WTC11 (cell line): ENCODE results near the gene OR2G2. TPM values are rescaled to one million over a fixed set of nuclear protein-coding genes. Genes with fewer than 3 reads are reported as not detected.

Experiments used
- ATAC-seq: fragments of 200-7000 bp; cut with Tn5 transposase; 2 replicates; pipeline ENCODE4 v1.10.0; 2021; ENCODE audit warnings: mild to moderate bottlenecking, moderate library complexity
- CTCF ChIA-PET: fragments of 300-600 bp; sonication (Branson Sonifier 250); formaldehyde crosslinking; loops from one replicate; lab custom pipeline; 2021; ENCODE audit warnings: antibody characterized with exemption; lab: Charles Lee
- POLR2A ChIA-PET: fragments of 350-600 bp; sonication (Branson Sonifier 250); formaldehyde crosslinking; loops from one replicate; lab custom pipeline; 2021; ENCODE audit warnings: antibody characterized with exemption; lab: Charles Lee
- DNase-seq: peaks from one replicate; pipeline ENCODE4 v3.0.0; 2021; ENCODE audit warnings: low spot score
- H3K27ac Mint-ChIP-seq: 2 replicates; pipeline ENCODE4 v1.8.0; 2021; ENCODE audit warnings: mixed read lengths
- H3K27me3 Mint-ChIP-seq: 2 replicates; pipeline ENCODE4 v1.8.0; 2021; ENCODE audit warnings: low read depth, mild to moderate bottlenecking, moderate library complexity, mixed read lengths
- H3K36me3 Mint-ChIP-seq: 2 replicates; pipeline ENCODE4 v1.8.0; 2021; ENCODE audit warnings: mixed read lengths
- H3K4me1 Mint-ChIP-seq: 2 replicates; pipeline ENCODE4 v1.8.0; 2022; ENCODE audit warnings: mixed read lengths
- H3K4me3 Mint-ChIP-seq: 2 replicates; pipeline ENCODE4 v1.8.0; 2021; ENCODE audit warnings: mild to moderate bottlenecking, moderate library complexity, mixed read lengths
- H3K9me3 Mint-ChIP-seq: 2 replicates; pipeline ENCODE4 v1.8.0; 2021; ENCODE audit warnings: mixed read lengths
- AR ChIP-seq: fragments of 250-450 bp; sonication (Bioruptor Pico); IDR thresholded peaks from 2 replicates; pipeline ENCODE4 v1.9.0; 2021; ENCODE audit warnings: mild to moderate bottlenecking
- ATF1 ChIP-seq: sonication (generic); formaldehyde crosslinking; IDR thresholded peaks from 2 replicates; pipeline ENCODE4 v1.8.1; 2023; ENCODE audit warnings: mild to moderate bottlenecking, moderate library complexity, missing genetic modification reagents
- ATF2 ChIP-seq: sonication (generic); formaldehyde crosslinking; IDR thresholded peaks from 2 replicates; pipeline ENCODE4 v1.8.1; 2022; ENCODE audit warnings: low read depth, missing genetic modification reagents, borderline replicate concordance
- CTCF ChIP-seq: fragments of 200-600 bp; IDR thresholded peaks from 2 replicates; pipeline ENCODE4 v1.8.0; 2022; ENCODE audit warnings: antibody characterized with exemption
- E2F1 ChIP-seq: sonication (generic); formaldehyde crosslinking; IDR thresholded peaks from 2 replicates; pipeline ENCODE4 v1.8.0; 2022; ENCODE audit warnings: mild to moderate bottlenecking, missing genetic modification reagents
- JUN ChIP-seq: sonication (generic); formaldehyde crosslinking; IDR thresholded peaks from 2 replicates; pipeline ENCODE4 v1.8.0; 2023; ENCODE audit warnings: mild to moderate bottlenecking, missing genetic modification reagents
- KAT7 ChIP-seq: sonication (generic); formaldehyde crosslinking; IDR thresholded peaks from 2 replicates; pipeline ENCODE4 v1.8.1; 2023; ENCODE audit warnings: missing genetic modification reagents, mild to moderate bottlenecking, borderline replicate concordance
- PRDM15 ChIP-seq: sonication (generic); formaldehyde crosslinking; IDR thresholded peaks from 2 replicates; pipeline ENCODE4 v1.8.0; 2022; ENCODE audit warnings: missing genetic modification reagents
- SMAD4 ChIP-seq: sonication (generic); formaldehyde crosslinking; IDR thresholded peaks from 2 replicates; pipeline ENCODE4 v1.8.0; 2022; ENCODE audit warnings: mild to moderate bottlenecking, missing genetic modification reagents
- SP1 ChIP-seq: sonication (generic); formaldehyde crosslinking; conservative IDR thresholded peaks from 2 replicates; pipeline ENCODE4 v1.8.1; 2022; ENCODE audit warnings: missing genetic modification reagents
- TEAD1 ChIP-seq: sonication (generic); formaldehyde crosslinking; IDR thresholded peaks from 2 replicates; pipeline ENCODE4 v1.8.0; 2022; ENCODE audit warnings: mild to moderate bottlenecking, missing genetic modification reagents
- ZNF281 ChIP-seq: sonication (generic); formaldehyde crosslinking; IDR thresholded peaks from 2 replicates; pipeline ENCODE4 v1.8.0; 2023; ENCODE audit warnings: mild to moderate bottlenecking, missing genetic modification reagents
- ZSCAN18 ChIP-seq: fragments of 250-450 bp; sonication (Bioruptor Pico); IDR thresholded peaks from 2 replicates; pipeline ENCODE4 v2.1.2; 2022; ENCODE audit warnings: mild to moderate bottlenecking, moderate library complexity
- total RNA-seq: library from RNA; stranded (reverse); gene quantifications from 3 replicates; pipeline ENCODE4 v1.2.3, GENCODE V29; 2021

Gene OR2G2
- total RNA-seq, 1 experiment from 2014 or later: not detected

- no peaks in the 10 kb centered on the region for H3K36me3 Mint-ChIP-seq
- CTCF ChIA-PET: no interaction called here
- H3K27me3 Mint-ChIP-seq: no peaks in the 10 kb centered on the region
- no peak for ATAC-seq
- POLR2A ChIA-PET: no interaction called here
- H3K27ac Mint-ChIP-seq: no peak within 1 kb of the TSS
- peaks cover 8% of the 10 kb centered on the region; the same call in 1 of the 2 replicates for H3K9me3 Mint-ChIP-seq
- no peak within 1 kb of the TSS for H3K4me3 Mint-ChIP-seq
- no peak for DNase-seq
- peaks cover 21% of the 10 kb centered on the region for H3K4me1 Mint-ChIP-seq
- TF ChIP-seq AR (CRISPR knock-in tag) (no peak), ZNF281 (no peak), SP1 (CRISPR knock-in tag) (no peak), E2F1 (no peak), ATF1 (no peak), JUN (CRISPR knock-in tag) (no peak), SMAD4 (CRISPR knock-in tag) (no peak), PRDM15 (no peak), CTCF (no peak), ATF2 (no peak), KAT7 (CRISPR knock-in tag) (no peak)
These were observed 39.4 kb upstream of the OR2G2 start, which contains the start of gene GCSAML for GRCh38 chr1:247548769-247549182. Gene GCSAML (plus strand): TSS chr1:247549134. CDS start chr1:247549192, 58 bp downstream.

- peaks cover 5% of the 10 kb centered on the region; the same call in 1 of the 2 replicates for H3K9me3 Mint-ChIP-seq
- ATAC-seq (no peak), DNase-seq (no peak)
- ChIA-PET CTCF (no interaction called here), POLR2A (no interaction called here)
- H3K36me3 Mint-ChIP-seq: no peaks in the 10 kb centered on the region
- no peak overlapping the region for H3K27ac Mint-ChIP-seq
- TF ChIP-seq ZSCAN18 (CRISPR knock-in tag) (no peak), TEAD1 (CRISPR knock-in tag) (no peak), JUN (CRISPR knock-in tag) (no peak)
- H3K27me3 Mint-ChIP-seq: no peaks in the 10 kb centered on the region
- H3K4me1 Mint-ChIP-seq: peaks cover 21% of the 10 kb centered on the region
- no peak overlapping the region for H3K4me3 Mint-ChIP-seq
These were observed 36.4 kb upstream of the OR2G2 start for GRCh38 chr1:247551721-247552120.
